GM12878 (cell line): ENCODE data around the gene STX8. TPM values are rescaled to one million over a fixed set of nuclear protein-coding genes. Genes with fewer than 3 reads are reported as not detected.

Experiments used
- ATAC-seq: fragments of 200-7000 bp; cut with Tn5 transposase; 3 replicates; pipeline ENCODE4 v1.9.1; 2020; ENCODE audit warnings: mild to moderate bottlenecking, moderate library complexity
- BruUV-seq: library from RNA; stranded (reverse); fragments of 400-500 nt; replicated peaks from 2 replicates; lab custom pipeline; 2021; lab: Mats Ljungman, UMichigan
- CTCF ChIA-PET: fragments of 300-600 bp; sonication (Branson Sonifier 250); formaldehyde crosslinking; extraction: SDS; loops from one replicate; lab custom pipeline; 2021; ENCODE audit warnings: inconsistent platforms; lab: Yijun Ruan, JAX
- POLR2A ChIA-PET: fragments of 350-600 bp; formaldehyde crosslinking; extraction: SDS; loops from one replicate; lab custom pipeline; 2021; ENCODE audit warnings: inconsistent platforms; lab: Charles Lee
- RAD21 ChIA-PET: fragments of 300-600 bp; sonication (Branson Sonifier 250); formaldehyde crosslinking; loops from one replicate; lab custom pipeline; 2023; ENCODE audit warnings: antibody characterized with exemption; ENCODE audit not compliant: unreplicated experiment; lab: Charles Lee
- SMC1A ChIA-PET: fragments of 300-600 bp; sonication (Branson Sonifier 250); formaldehyde crosslinking; loops from one replicate; lab custom pipeline; 2023; ENCODE audit not compliant: unreplicated experiment, uncharacterized antibody; lab: Charles Lee
- DNase-seq: peaks from one replicate; pipeline ENCODE4 v3.0.0-alpha.2; 2011; ENCODE audit warnings: low read depth, low spot score
- FAIRE-seq: peaks from 3 replicates; lab custom pipeline; 2011; peaks lifted over from hg19 to GRCh38; lab: Jason Lieb, UNC
- H2AFZ ChIP-seq: 2 replicates; pipeline ENCODE4 v1.6.0; 2011; ENCODE audit warnings: low read depth, low read length, control low read depth; ENCODE audit not compliant: control insufficient read depth
- H3K27ac ChIP-seq: 2 replicates; pipeline ENCODE4 v1.5.1; 2011; ENCODE audit warnings: control low read depth; ENCODE audit not compliant: control insufficient read depth, insufficient read depth
- H3K27me3 ChIP-seq, 2 experiments: replicated peaks in 1 of 2; 2 replicates each; pipeline versions ENCODE4 v1.6.0 to v1.6.1; 2011; ENCODE audit warnings: low read length in 1 of 2; ENCODE audit not compliant: control insufficient read depth in 2 of 2, insufficient read depth in 2 of 2
- H3K36me3 ChIP-seq, 2 experiments: 2 replicates each; pipeline ENCODE4 v1.5.1; 2011; ENCODE audit warnings: low read length in 1 of 2; ENCODE audit not compliant: control insufficient read depth in 2 of 2, insufficient read depth in 2 of 2
- H3K4me1 ChIP-seq: 2 replicates; pipeline ENCODE4 v1.6.1; 2011; ENCODE audit warnings: mild to moderate bottlenecking, low read length, moderate library complexity, mixed read lengths; ENCODE audit not compliant: control insufficient read depth, insufficient read depth
- H3K4me2 ChIP-seq: 2 replicates; pipeline ENCODE4 v1.6.0; 2011; ENCODE audit warnings: control low read depth; ENCODE audit not compliant: control insufficient read depth, insufficient read depth
- H3K4me3 ChIP-seq: fragments of 200-600 bp; sonication (generic); 2 replicates; pipeline ENCODE4 v1.5.1; 2016
- H3K79me2 ChIP-seq: 2 replicates; pipeline ENCODE4 v1.6.0; 2011; ENCODE audit warnings: low read length; ENCODE audit not compliant: control insufficient read depth, insufficient read depth
- H3K9ac ChIP-seq: 2 replicates; pipeline ENCODE4 v1.8.0; 2011; ENCODE audit warnings: low read length, control low read depth, mixed read lengths; ENCODE audit not compliant: control insufficient read depth, insufficient read depth
- H3K9me3 ChIP-seq: replicated peaks from 3 replicates; pipeline ENCODE4 v1.5.1; 2011; ENCODE audit warnings: mild to moderate bottlenecking, low read length; ENCODE audit not compliant: control insufficient read depth, insufficient read depth
- H4K20me1 ChIP-seq: 2 replicates; pipeline ENCODE4 v1.6.0; 2011; ENCODE audit not compliant: control insufficient read depth, insufficient read depth
- CBFB ChIP-seq: IDR thresholded peaks from 2 replicates; pipeline ENCODE4 v1.6.1; 2016; ENCODE audit warnings: antibody characterized with exemption, low read depth
- CUX1 ChIP-seq: IDR thresholded peaks from 2 replicates; pipeline ENCODE4 v1.6.1; 2012; ENCODE audit warnings: improper control_type of control experiment, low read depth, low read length; ENCODE audit not compliant: insufficient replicate concordance
- GABPA ChIP-seq: IDR thresholded peaks from 2 replicates; pipeline ENCODE4 v1.6.1; 2014; ENCODE audit warnings: antibody characterized with exemption, low read depth, mild to moderate bottlenecking, inconsistent platforms
- IKZF2 ChIP-seq, 2 experiments: fragments of 450-650 bp; IDR thresholded peaks; 2 replicates each; pipeline ENCODE4 v1.6.1; 2017; ENCODE audit warnings: mild to moderate bottlenecking in 2 of 2, moderate library complexity in 2 of 2
- MTA2 ChIP-seq: fragments of 450-650 bp; IDR thresholded peaks from 2 replicates; pipeline ENCODE4 v1.6.1; 2016; ENCODE audit warnings: low read depth, mild to moderate bottlenecking, moderate library complexity
- NKRF ChIP-seq: fragments of 450-650 bp; conservative IDR thresholded peaks from 2 replicates; pipeline ENCODE4 v1.6.1; 2017; ENCODE audit warnings: mild to moderate bottlenecking, moderate library complexity
- PBX3 ChIP-seq: IDR thresholded peaks from 2 replicates; pipeline ENCODE4 v1.6.1; 2011; ENCODE audit warnings: mild to moderate bottlenecking, low read depth, low read length, moderate library complexity; ENCODE audit not compliant: insufficient replicate concordance
- PML ChIP-seq: IDR thresholded peaks from 2 replicates; pipeline ENCODE4 v1.6.1; 2012; ENCODE audit warnings: low read length, inconsistent platforms
- RAD21 ChIP-seq: IDR thresholded peaks from 2 replicates; pipeline ENCODE4 v1.6.1; 2011; ENCODE audit warnings: mild to moderate bottlenecking, low read depth, low read length, moderate library complexity; ENCODE audit not compliant: insufficient read depth
- RCOR1 ChIP-seq: conservative IDR thresholded peaks from 2 replicates; pipeline ENCODE4 v1.6.1; 2012; ENCODE audit warnings: low read depth, low read length, improper control_type of control experiment
- SIX5 ChIP-seq: IDR thresholded peaks from 2 replicates; pipeline ENCODE4 v1.6.1; 2011; ENCODE audit warnings: mild to moderate bottlenecking, low read depth, low read length, moderate library complexity; ENCODE audit not compliant: severe bottlenecking
- SREBF1 ChIP-seq: IDR thresholded peaks from 2 replicates; pipeline ENCODE4 v1.6.1; 2012; ENCODE audit warnings: mild to moderate bottlenecking, low read length
- TCF12 ChIP-seq: IDR thresholded peaks from 2 replicates; pipeline ENCODE4 v1.6.1; 2011; ENCODE audit warnings: low read depth, mild to moderate bottlenecking, low read length
- ZZZ3 ChIP-seq: IDR thresholded peaks from 2 replicates; pipeline ENCODE4 v1.6.1; 2011; ENCODE audit warnings: low read depth; ENCODE audit not compliant: control insufficient read depth, insufficient read length
- WGBS: methylation state at CpG from one replicate; pipeline ENCODE4 v1.1.6; 2016; ENCODE audit warnings: low lambda C conversion rate; ENCODE audit not compliant: insufficient replicate concordance, insufficient coverage; ENCODE audit errors: missing lambda C conversion rate; 5-methylcytosine and 5-hydroxymethylcytosine counted together
- in situ Hi-C: fragments of 300-500 bp; cut with MboI; formaldehyde crosslinking; loops from 9 replicates; pipeline ENCODE4 v1.14.3; 2018; ENCODE audit warnings: mixed read lengths
- intact Hi-C: fragments of 100-400 bp; cut with micrococcal nuclease; formaldehyde crosslinking; loops from one replicate; pipeline ENCODE4 v1.14.2; 2022; ENCODE audit not compliant: unreplicated experiment
- polyA plus RNA-seq, 11 experiments: library from polyadenylated mRNA; depleted of rRNA in 4 of 11; unstranded in 6 of 11; stranded (reverse) in 5 of 11; fragments of >200 nt; fragmentation: Nextera tagmentation in 4 of 11; fragmentation: Illumina TruSeq in 1 of 11; extraction: Ambion mirVana in 4 of 11; extraction: Trizol in 1 of 11; gene quantifications; 1 replicate in 1 of 11; 2 replicates in 10 of 11; pipeline versions ENCODE4 v1.2.1 to v1.2.3, GENCODE V29; 2011 to 2016; ENCODE audit warnings: inconsistent platforms in 2 of 11, missing spikeins in 2 of 11, low read depth in 1 of 11
- total RNA-seq, 4 experiments: library from RNA; depleted of rRNA in 3 of 4; stranded (reverse); fragments of >200 nt in 3 of 4; fragmentation: Illumina TruSeq in 1 of 4; extraction: Trizol in 1 of 4; gene quantifications; 2 replicates each; pipeline versions ENCODE4 v1.2.1 to v1.2.3, GENCODE V29; 2013 to 2021

Gene STX8
- total and polyA plus RNA-seq, 10 of the 15 experiments (the other 5 are each of a cell fraction or from before 2014, with no cell fraction given) = 47.9 to 151 (median 72.9) TPM

- H3K4me2 ChIP-seq = no peak overlapping the region
- RAD21 ChIA-PET = interaction anchor here (1.0 kb wide), 1 partner anchor 11 kb away, joined by 4 read pairs; no protein-coding TSS in a partner anchor
- CTCF ChIA-PET = interaction anchor here (0.6 to 4.3 kb wide), 6 partner anchors 16 to 526 kb away, joined by 3 to 25 read pairs (median 4); no protein-coding TSS in a partner anchor
- no peaks in the 10 kb centered on the region for H3K27me3 ChIP-seq
- H3K36me3 ChIP-seq = no peaks in the 10 kb centered on the region
- no peak overlapping the region for H2AFZ ChIP-seq
- SMC1A ChIA-PET = interaction anchor here (0.7 to 2.8 kb wide), 4 partner anchors 12 to 523 kb away, joined by 3 to 12 read pairs (median 4); no protein-coding TSS in a partner anchor
- no peak overlapping the region for H3K9ac ChIP-seq
- H3K4me3 ChIP-seq = no peak overlapping the region
- FAIRE-seq (no peak), DNase-seq (no peak), ATAC-seq (no peak)
- H3K79me2 ChIP-seq = no peaks in the 10 kb centered on the region
- no peaks in the 10 kb centered on the region for H3K9me3 ChIP-seq
- POLR2A ChIA-PET = no interaction called here
- no peak for TF ChIP-seq RCOR1
- no peak for TF ChIP-seq SIX5
- TF ChIP-seq IKZF2 (IDR thresholded peaks at IDR 0.05) = no peak
- TF ChIP-seq MTA2 = no peak
- TF ChIP-seq GABPA = no peak
- TF ChIP-seq CUX1 = no peak
- no peak for TF ChIP-seq PML
- TF ChIP-seq RAD21 = no peak
- no peak for TF ChIP-seq TCF12
- no peak for TF ChIP-seq PBX3
- no peak for TF ChIP-seq ZZZ3
- TF ChIP-seq CBFB = no peak
- TF ChIP-seq SREBF1 = no peak
- TF ChIP-seq NKRF = no peak
- TF ChIP-seq, all 136 proteins: peak for 0
- Histone ChIP-seq H3K27ac (no peak overlapping the region), H3K4me1 (no peaks in the 10 kb centered on the region), H4K20me1 (0 out of 2 replicates have a peak, but pooled peaks cover 3% of the 10 kb centered on the region)
- BruUV-seq = no TSS peak
- in situ Hi-C loops = no loop called here
- WGBS = 88% methylated on average over 4 of the region's 4 CpGs
- intact Hi-C loops = loop anchor here (5.0 kb wide), 3 partner anchors 118 to 528 kb away; no protein-coding TSS in a partner anchor
Observed at GRCh38 chr17:9520649-9521048, 55.0 kb downstream of the STX8 start.
